Liver (tissue), 2 donors: ENCODE results near the gene TBX19.

Experiments used
- CTCF ChIP-seq: fragments of 150-350 bp; IDR thresholded peaks from 2 replicates; pipeline ENCODE4 v1.5.1; 2017; ENCODE audit warnings: improper control_type of control experiment, low read depth, low read length; ENCODE audit not compliant: missing input control
- REST ChIP-seq: IDR thresholded peaks from 2 replicates; pipeline ENCODE4 v1.6.1; 2016; ENCODE audit warnings: antibody characterized with exemption, mild to moderate bottlenecking
- donor health status: healthy.

GRCh38 chr1:168316142-168316541, 35.5 kb downstream of the TBX19 start:
- no peak for TF ChIP-seq CTCF
- TF ChIP-seq REST, result no peak
